HG03354 (cell line): ENCODE results near the gene KRTAP29-1.
"Not testable (repeated sequence)": the region's sequence is repeated elsewhere in the genome, so short reads cannot be mapped to it uniquely, and the experiment has no call there.

Experiments
- ATAC-seq: cut with Tn5 transposase; IDR thresholded peaks from one replicate; pipeline ENCODE4 v1.9.1; 2021; ENCODE audit warnings: mild to moderate bottlenecking; ENCODE audit not compliant: unreplicated experiment, poor library complexity, severe bottlenecking

The KRTAP29-1 gene, protein sequence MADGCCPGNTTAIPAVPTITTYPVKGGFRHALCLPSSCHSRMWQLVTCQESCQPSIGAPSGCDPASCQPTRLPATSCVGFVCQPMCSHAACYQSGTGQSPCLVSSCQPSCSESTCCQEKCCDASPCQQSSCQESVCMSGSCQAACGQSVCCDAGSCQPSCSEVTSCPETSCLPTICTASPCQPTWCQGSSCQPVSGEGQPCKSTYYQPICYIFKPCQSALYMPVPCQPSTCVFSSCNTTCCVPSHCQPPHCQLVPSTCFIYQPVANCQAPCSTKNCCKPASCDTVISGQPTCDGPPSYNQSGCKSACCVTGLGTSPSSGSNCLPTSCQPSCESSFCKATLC

DNA sequence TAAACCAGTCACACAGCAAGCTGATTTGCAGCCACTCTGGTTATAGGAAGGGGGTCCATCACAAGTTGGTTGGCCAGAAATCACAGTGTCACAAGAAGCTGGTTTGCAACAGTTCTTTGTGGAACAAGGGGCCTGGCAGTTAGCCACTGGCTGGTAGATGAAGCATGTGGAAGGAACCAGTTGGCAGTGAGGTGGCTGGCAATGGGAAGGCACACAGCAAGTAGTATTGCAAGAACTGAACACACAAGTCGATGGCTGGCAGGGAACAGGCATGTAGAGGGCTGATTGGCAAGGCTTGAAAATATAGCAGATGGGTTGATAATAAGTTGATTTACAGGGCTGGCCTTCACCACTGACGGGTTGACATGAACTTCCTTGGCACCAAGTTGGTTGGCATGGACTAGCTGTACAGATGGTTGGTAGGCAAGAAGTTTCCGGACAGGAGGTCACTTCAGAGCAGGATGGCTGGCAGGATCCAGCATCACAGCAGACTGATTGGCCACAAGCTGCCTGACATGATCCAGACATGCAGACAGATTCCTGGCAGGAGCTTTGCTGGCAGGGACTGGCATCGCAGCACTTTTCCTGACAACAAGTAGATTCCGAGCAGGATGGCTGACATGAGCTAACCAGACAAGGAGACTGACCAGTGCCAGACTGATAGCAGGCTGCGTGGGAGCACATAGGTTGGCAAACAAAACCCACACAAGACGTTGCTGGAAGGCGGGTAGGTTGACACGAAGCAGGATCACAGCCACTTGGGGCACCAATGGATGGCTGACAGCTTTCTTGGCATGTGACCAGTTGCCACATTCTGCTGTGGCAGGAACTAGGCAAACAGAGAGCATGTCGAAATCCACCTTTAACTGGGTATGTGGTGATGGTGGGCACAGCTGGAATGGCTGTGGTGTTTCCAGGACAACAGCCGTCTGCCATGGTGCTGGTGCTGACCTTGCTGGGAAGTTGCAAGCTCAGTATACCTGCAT is at the start of gene KRTAP29-1:
TSS of gene KRTAP29-1 (minus strand) at position 936 of the 986 bp plus-strand sequence. CDS start at position 936, 0 bp downstream.
- no peak for ATAC-seq

DNA sequence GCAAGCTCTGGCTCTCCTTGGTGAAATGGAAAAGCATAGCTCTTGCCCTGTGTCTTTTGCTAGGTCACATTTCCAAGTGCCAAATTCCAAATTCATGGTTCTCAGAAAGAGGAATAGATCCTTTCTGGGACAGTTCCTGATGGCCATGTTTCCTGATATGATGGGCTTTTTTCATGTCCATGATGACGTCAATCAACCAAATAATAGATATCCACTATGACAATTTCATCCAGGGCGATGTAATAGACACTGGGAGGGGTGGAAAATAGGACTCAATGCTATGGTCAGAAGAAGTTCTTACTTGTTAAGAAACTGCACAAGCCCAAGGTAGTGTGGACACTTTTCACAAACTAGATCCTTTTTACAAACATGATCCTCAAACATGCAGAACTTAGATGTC is 48.5 kb upstream of the KRTAP29-1 start:
- ATAC-seq = no peak

DNA sequence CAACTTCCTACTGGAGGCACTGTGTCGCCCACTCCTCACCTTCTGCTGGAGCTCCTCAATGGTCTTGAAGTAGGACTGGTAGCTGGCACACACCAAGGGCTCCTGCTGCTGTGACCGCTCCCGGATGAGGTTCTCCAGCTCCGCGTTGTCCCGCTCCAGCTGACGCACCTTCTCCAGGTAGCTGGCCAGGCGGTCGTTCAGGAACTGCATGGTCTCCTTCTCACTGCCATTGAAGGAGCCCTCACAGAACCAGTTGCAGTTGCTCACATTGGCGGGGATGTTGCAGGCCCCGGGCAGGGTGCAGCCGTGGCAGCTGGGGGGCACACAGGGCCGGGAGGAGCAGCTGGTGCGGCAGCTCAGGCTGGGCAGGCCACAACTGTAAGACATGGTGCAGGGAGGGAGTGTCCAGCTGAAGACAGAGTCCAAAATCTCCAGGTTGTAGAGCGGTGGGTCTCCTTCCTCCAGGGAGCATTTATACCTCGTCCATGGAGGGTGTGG is 47.8 kb upstream of the KRTAP29-1 start, which contains the start of gene KRT33A:
TSS of gene KRT33A (minus strand) at position 448 of the 498 bp plus-strand sequence. CDS start at position 387, 61 bp downstream.
- not testable (repeated sequence) for ATAC-seq

DNA sequence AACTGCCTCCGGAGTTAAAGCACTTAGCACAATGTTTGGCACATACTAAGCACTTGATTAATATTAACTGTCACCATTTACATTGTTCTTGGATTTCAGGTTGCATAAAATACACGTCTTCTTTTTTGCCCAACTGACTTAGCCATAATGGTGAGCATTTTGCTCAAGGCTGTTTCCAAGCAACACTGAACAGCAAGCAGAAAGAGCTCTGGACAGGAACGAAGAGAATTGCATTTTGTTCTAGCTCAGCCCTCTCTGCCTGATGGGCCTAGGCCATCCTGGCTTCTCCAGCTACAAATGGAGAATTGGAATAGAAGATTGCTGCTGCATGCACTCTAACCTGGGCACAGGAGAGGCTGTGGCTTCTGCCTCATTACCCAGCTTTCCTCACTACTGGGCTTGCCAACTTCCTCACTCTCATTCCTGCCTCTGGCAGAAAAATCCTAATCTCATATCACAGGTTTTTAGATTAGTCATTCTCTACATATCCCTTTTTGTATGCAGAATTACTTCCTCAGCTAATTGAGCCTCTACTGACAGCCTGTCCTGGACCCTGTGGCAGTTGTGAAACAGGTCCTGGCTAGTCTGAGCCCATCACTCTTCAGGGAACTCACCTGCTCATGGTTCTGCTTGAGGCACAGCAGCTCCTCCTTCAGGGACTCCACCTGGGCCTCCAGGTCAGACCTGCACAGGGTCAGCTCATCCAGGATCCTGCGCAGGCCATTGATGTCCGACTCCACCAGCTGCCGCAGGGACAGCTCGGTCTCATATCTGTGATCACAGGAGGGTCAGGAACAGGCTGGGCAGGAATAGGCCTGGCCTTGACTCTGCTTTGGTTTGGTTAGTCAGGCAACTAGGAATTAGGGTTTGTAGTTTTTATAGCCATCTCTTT is 45.5 kb upstream of the KRTAP29-1 start:
- ATAC-seq = no peak

DNA sequence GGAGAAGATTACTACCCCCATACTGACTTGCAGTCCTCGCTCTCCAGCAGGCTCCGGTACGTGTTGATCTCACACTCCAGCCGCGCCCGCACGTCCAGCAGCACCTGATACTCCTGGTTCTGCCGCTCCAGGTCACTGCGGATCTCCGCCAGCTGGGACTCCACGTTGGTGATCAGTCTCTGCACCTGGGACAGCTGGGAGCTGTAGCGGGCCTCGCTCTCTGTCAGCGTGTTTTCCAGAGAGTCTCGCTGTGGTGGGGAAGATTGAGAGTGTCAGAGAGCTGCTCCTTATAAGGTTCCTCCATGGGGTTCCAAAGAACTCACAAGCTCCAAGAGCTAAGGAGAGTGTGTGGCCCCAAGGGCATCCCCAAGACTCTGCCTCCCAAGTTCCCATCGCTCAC is 43.8 kb upstream of the KRTAP29-1 start:
- ATAC-seq = not testable (repeated sequence)

DNA sequence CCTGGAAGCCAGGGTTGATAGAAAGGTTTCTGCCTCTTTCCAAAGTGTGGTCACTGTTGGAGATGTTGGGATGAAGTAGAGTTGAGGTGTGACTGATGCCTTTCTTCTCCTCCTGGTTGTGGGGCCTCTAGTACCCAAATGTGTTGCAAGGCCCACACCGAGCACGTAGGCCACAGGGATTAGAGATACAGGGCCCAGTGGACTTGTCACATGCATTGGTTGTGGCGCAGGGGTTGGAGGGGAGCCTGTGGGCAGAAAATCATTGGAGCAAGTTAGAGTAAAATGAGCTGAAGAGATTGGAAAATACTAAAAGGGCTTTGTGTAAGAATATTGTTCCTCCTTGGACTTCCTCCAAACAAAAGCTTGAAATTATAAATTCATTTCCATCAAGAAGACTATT is 43.3 kb upstream of the KRTAP29-1 start:
- no peak for ATAC-seq

DNA sequence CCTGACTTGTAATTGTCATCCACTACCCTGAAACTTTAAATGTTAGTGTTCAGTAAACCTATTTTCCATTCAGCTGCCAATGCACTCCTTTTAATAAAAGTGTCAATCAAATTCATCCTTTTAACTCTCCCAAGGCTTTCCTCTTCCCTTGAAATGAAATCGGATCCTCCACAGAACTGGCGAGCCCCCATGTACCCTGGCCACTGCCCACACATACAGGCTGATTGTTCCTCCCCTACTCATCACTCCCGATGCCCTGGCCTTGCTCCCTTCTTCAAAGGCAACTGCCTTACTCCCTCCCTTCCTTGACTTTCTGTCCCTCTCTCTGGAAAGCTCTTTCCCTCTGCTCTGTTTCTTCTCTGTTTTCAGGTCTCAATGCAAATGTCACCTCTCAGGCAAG is 40.4 kb upstream of the KRTAP29-1 start:
- no peak for ATAC-seq

DNA sequence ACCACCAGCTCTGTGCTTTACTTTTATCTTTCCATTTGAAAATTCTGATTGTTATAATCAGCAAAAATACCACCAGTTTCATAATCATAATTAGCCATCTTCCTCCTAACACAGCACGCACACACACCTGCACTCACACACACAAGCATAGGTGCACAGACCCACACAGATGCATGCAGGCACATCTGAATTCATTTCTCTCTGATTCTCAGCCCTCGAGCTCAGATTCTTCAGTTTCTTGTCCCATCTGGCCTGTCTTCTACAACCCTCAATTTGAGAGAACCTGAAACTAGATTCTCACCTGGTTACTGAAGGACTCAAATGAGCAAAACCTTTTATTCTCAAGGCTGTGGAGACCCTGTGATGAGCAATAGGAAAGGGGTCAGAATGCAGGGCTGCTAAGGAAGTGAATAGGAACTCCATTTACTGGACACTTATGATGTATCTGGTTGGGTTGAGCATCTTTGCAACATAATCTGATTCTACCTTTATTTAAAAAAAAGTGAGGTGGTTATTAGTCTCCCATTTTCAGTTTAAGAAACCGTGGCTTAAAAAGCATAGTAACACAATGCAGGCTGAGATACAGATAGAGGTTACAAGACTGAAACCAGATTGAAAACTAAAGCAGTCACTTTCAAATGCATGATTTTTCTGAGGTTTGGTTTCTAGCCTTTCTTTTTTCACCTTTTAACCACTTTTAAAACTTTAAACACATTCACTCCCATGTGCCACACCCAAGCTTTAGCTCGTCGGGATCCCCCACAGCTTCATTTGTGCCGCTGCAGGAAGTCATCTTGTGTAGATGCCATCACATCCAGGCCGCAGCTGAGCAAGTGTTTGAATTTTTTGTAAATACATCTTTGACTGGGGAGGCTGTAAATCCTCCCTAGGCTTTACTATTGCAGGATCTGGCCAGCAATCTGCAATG is 38.5 kb upstream of the KRTAP29-1 start:
- ATAC-seq = peak; percentile 44

DNA sequence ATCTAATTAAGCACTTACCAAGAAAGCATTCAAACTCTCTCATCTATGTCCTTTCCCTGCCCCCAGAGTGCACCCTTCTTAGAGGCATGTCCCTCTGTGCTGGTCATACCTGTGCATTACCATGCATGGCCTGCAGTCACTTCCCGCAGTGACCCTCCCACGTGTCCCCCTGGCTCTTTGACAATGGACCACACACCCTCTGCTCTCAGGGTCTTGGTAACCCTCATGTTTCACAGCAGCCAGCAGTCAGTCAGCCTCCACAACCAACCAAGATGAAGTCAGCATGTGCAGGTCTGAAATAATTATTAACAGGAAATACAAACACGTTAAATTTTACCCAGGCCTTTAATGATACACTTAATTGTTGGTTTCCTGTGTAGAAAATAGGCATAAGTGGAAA is 37.8 kb upstream of the KRTAP29-1 start:
- ATAC-seq = peak; percentile 45

DNA sequence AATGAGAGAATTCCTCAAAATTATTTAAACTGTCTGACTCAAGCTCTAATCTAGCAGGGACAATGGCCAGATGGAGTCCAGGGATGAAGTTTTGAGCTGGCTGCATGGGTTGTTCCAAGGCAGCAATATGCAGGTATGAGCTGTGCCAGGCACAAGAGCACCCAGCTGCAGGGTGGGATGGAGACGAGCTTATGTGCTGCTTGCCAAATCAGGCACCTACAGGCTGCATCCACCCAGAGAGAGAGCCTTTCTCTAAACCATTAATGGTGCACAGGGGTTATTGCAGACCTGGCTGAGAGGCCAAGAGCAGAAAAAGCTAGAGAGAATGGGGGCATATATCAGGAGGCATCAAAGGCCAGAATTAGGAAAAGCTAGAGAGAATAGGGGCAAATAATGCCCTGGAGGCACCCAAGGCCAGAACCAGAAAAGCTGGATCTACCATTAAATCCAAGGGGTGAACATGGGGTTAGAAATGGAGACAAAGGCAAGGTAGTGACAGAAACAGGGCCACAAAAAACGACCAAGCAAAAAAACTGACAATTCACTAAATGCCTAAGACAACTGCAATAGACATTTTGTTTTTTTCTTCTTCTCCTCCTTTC is 37.0 kb upstream of the KRTAP29-1 start:
- no peak for ATAC-seq

DNA sequence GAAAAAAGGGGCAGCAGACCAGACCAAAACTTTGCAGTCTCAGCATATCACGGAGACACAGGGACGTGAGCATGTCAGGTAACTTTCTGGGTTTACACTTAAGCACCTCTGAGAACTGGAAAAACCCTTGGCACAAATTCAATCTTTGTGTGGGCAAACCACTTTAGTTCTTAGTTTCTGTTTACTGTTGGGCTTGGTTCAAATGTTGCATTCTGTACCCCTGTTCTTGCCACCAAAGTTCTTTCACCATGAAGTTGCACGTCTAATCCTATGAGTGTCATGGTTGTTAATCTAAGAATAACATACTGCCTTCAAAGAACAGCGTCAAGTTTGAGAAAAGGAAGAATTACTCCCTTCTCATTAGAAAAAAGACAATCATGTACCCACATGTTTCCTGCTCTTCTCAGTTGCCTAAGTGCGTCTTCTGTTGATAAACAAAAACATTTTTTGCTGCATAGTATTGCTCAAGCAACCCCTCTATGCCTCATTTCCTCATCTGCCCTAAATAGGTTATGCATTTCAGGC is 36.4 kb upstream of the KRTAP29-1 start:
- peak; percentile 41 for ATAC-seq

DNA sequence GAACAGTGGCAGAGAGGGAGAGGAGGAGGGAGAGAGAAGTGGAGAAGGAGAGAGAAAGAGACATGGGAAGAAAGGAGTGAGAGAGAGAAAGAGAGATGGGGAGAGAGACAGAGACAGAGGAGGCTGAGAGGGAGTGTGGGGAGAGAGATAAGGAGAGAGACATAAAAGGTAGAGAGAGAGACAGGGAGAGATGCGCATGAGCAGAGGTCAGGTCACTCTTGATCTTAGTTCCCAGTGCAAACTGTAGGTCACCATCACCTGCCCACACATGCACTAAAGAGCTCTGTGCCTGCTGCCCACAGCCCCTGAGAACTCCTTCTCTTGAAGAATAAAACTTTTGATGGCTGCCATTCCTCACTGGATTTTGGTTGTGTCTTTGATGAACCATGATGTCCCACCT is 33.1 kb upstream of the KRTAP29-1 start:
- no peak for ATAC-seq

DNA sequence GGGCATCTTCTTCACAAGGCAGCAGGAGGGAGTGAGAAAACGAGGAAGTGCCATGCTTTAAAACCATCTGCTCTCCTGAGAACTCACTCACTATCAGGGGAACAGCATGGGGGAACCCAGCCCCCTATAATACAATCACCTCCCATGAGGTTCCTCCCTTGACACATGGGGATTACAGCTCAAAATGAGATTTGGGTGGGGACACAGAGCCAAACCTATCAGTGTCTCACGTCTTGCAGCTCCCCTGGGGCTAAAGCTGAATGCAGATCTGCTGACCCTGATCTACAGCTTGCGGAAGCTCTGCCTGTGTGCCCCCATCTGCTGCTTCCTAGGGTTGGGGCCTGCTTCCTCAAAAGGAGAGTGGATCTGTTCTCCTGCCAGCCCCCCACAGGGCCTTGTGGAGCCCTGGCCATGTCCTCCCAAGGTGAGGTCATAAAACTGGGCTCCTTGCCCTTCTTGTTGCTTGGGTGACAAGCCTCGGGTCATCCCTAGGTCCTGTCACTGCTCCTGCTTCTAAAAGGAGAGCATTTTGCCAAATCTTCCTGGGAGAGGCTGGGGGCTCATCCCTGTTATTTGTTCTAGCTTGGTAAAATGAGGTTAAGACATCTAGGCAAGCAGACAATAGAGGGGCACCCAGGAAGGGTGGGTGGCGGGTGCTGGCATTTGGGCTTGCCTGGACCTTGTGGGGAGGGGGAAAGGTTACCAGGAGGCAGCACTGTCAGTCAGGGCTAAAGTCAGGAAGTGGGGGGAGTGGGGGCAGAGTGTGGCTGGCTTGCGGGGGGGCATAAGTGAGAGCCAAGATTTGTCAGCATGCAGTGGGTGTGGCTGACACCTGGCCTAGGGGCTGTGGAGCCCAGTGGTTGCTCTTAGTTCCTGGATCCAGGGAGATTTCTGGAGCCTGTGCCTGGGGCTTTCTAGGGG is 32.0 kb upstream of the KRTAP29-1 start:
- no peak for ATAC-seq

DNA sequence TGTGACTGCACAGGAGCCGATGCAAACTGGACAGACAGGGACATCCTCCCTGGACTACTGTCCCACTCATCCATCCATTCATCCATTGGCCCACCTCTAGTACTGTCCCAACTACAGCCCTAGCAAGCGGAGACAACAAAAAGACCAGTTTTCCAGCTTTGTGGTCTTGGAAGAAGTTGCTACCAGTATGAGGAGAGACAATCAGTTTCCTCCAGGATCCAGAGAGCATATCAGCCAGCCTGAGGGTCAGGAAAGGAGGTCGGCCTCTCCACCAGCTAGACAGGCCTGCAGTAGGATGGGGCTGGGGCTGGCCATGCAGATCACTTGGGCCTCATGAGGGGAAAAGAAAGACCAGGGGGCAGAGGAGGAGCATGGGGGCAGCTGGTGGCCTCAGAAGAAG is 31.2 kb upstream of the KRTAP29-1 start:
- ATAC-seq = no peak

DNA sequence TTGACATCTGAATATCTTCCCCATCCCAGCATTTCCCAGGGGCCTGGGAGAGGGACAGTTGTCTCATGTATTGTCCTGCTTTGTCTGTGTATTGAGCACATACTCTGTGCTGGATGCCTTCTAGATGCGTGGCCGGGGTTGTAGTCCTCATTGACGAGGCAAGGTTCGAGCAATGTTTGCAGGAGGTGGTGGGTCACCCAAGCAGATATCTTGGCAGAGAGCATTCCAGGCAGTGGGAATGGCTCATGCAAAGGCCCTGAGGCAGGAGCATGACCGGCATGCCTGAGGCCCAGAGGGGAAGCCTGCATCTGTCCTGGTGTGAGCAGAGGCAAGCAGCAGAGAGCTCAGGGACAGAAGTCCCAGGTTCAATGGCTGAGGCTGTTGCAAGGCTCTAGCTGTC is 30.4 kb upstream of the KRTAP29-1 start:
- ATAC-seq = no peak

DNA sequence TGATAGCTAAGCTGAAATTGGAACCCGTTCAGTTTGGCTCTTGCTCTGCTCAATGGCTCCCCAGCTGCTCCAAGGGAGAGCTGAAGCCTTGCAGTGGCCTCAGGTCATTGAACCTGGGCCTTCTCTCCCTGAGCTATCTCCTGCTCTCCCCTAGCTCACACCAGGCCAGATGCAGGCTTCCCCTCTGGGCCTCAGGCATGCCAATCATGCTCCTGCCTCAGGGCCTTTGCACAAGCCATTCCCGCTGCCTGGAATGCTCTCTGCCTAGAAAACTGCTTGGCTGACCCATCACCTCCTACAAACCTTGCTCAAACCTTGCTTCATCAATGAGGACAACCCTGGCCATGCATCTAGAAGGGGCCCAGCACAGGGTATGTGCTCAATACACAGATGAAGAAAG is 29.6 kb upstream of the KRTAP29-1 start:
- ATAC-seq = no peak

DNA sequence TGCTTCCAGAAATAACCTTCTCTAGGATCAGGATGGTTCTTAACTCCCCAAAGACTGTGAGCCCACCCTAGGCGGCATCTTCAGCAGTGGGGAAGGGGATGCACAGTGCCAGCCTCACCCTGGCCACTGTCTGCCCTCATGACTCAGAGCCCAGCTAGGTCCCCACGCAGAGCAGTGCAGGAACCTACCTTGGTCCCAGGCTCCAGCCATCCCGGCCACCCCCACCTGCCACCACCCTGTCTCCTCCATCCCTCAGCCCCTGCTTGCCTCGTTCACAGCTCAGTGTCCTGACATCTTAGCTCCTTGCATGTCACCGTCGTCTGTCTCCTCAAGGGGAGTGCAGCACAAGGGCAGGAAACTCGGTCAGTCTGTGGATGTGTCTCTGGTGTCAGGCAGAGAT is 29.0 kb upstream of the KRTAP29-1 start:
- no peak for ATAC-seq
